Measurements from ENCODE around the gene UNC45A.
"Not testable (repeated sequence)": the region's sequence is repeated elsewhere in the genome, so short reads cannot be mapped to it uniquely, and the experiment has no call there.

UNC45A gene, protein sequence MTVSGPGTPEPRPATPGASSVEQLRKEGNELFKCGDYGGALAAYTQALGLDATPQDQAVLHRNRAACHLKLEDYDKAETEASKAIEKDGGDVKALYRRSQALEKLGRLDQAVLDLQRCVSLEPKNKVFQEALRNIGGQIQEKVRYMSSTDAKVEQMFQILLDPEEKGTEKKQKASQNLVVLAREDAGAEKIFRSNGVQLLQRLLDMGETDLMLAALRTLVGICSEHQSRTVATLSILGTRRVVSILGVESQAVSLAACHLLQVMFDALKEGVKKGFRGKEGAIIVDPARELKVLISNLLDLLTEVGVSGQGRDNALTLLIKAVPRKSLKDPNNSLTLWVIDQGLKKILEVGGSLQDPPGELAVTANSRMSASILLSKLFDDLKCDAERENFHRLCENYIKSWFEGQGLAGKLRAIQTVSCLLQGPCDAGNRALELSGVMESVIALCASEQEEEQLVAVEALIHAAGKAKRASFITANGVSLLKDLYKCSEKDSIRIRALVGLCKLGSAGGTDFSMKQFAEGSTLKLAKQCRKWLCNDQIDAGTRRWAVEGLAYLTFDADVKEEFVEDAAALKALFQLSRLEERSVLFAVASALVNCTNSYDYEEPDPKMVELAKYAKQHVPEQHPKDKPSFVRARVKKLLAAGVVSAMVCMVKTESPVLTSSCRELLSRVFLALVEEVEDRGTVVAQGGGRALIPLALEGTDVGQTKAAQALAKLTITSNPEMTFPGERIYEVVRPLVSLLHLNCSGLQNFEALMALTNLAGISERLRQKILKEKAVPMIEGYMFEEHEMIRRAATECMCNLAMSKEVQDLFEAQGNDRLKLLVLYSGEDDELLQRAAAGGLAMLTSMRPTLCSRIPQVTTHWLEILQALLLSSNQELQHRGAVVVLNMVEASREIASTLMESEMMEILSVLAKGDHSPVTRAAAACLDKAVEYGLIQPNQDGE

DNA sequence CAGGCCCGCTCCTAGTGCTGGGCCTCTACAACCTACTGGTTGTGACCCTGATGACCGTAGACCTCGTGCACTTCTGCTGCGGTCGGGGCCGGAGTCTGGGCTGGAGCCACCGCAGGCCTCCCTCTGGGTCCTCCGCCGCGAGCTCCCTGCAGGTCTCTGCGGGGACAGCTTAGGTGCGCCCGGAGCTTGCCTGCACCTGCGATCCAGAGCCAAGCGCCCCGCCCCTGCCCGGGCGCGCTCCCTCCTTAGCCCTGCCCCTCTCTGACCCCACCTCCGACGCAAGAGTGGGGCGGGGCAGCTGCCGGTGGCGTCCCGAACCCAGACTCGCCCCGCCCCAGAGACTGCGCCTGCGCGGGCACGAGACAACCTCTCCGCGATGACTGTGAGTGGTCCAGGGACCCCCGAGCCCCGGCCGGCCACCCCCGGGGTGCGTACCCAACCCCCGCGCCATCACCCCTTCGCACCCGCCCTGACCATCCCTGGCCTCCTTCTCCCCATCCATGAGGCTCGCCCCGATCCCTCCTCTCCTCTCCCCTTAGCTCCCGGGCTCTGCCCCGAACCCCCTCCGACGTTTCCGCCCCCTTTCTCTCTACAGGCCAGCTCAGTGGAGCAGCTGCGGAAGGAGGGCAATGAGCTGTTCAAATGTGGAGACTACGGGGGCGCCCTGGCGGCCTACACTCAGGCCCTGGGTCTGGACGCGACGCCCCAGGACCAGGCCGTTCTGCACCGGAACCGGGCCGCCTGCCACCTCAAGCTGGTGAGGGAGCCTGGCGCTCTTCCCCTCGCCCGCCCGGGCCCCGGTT, at the start of gene UNC45A:
Gene UNC45A (plus strand): TSS at position 337 of the 803 bp plus-strand sequence. CDS start 40 bp downstream, at position 377.
- no peak for FAIRE-seq

DNA sequence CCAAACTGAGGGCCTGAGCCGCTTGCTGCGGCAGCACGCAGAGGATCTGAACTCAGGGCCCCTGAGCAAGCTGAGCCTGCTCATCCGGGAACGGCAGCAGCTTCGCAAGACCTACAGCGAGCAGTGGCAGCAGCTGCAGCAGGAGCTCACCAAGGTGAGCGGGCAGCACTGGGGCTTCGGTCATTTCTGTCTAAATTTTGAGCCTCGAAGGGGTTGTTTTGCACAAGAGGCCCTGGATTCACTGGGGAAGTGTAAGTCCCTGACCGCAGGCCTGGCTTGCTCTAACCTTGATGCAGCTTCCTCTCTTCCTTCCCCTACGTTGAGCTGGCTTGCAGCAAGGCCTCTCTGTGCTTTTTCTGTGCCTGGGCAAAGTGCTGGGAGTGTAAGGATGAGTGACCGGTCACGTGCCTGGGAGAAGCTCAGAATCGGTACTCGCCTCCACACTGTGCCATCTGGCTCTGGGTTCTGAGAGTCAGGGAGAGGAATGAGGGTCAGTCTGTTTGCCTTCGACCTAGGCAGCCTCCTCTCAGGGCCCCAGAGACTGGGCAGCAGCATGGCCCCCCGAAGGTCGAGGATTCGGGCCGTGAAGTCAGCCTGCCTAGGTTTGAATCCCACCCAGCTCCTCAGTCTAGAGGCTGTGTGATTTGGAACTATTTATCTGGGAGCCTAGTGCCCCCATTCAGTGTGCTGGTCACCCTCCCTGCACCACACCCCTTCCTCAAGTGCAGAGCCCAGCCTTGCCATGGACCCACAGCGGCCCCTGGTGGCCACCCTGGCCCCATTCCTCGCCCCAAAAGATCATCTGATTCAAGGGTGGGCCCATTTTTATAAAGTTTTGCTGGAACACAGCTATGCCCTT, 49.4 kb upstream of the UNC45A start:
- FAIRE-seq: no peak

DNA sequence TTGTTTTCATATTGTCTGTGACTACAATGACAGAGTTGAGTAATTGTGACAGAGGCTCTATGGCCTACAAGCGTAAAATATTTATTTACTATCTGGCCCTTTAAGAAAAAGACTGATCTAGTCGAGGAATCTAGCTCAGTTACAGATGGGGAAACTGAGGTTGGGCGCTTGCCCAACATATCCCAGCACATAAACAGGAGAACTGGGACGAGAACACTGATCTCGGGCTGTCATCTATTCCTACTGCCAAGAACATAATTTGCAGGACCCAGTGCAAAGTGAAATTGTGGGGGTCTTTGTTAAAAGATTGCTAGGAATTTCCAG, 48.8 kb upstream of the UNC45A start:
- FAIRE-seq: no peak

DNA sequence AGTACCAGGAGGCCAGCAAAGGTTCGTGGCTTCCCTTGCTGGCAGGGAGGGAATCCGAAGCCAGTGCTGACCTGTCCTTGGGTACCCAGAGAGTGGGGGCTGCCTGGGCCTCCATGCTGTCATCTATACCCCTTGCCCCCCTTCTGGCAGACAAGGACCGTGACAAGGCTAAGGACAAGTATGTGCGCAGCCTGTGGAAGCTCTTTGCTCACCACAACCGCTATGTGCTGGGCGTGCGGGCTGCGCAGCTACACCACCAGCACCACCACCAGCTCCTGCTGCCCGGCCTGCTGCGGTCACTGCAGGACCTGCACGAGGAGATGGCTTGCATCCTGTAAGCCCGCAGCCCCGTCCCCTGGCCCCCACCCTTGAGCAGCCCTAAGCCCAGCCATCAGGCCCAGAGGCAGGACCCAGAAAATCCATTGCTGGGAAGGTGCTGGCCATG, 48.0 kb upstream of the UNC45A start:
- FAIRE-seq: no peak

DNA sequence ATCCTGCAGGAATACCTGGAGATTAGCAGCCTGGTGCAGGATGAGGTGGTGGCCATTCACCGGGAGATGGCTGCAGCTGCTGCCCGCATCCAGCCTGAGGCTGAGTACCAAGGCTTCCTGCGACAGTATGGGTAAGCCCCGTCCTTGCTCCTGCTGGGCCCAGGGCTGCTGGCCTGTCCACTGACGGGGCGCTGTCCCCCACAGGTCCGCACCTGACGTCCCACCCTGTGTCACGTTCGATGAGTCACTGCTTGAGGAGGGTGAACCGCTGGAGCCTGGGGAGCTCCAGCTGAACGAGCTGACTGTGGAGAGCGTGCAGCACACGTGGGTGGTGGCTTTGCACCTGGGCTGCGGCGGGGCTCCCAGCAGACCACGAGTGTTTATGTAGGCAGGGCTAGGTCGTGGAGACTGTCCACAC, 45.8 kb upstream of the UNC45A start:
- FAIRE-seq: no peak

DNA sequence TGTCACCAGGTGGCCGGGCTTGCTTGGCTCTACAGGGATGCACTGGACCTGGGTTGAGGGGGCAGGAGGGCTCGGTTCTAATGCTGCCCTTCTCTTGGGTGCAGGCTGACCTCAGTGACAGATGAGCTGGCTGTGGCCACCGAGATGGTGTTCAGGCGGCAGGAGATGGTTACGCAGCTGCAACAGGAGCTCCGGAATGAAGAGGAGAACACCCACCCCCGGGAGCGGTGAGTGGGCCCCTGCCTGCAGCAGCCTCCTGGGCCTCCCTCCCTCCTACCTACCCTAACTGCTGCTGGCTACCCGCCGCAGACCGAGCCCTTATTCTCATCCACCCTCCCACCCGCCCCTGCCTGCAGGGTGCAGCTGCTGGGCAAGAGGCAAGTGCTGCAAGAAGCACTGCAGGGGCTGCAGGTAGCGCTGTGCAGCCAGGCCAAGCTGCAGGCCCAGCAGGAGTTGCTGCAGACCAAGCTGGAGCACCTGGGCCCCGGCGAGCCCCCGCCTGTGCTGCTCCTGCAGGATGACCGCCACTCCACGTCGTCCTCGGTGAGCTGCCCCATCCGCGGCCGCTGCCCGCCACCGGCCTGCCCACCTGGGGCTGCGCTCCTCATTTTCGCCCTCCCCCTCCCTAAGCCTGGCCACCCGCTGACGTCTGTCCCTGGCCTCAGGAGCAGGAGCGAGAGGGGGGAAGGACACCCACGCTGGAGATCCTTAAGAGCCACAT, 45.2 kb upstream of the UNC45A start:
- no peak for FAIRE-seq

DNA sequence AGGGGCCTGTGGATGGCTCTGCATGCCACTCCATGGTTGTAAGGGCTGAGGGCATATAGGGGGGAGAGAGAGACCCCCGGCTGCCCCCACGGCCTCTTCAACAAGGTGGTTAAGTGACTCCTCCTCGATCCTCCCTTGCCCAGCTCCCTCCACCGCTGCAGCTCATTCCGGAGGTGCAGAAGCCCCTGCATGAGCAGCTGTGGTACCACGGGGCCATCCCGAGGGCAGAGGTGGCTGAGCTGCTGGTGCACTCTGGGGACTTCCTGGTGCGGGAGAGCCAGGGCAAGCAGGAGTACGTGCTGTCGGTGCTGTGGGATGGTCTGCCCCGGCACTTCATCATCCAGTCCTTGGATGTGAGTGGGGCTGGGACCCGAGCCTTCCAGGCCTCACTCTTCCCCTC, 44.2 kb upstream of the UNC45A start:
- no peak for FAIRE-seq

DNA sequence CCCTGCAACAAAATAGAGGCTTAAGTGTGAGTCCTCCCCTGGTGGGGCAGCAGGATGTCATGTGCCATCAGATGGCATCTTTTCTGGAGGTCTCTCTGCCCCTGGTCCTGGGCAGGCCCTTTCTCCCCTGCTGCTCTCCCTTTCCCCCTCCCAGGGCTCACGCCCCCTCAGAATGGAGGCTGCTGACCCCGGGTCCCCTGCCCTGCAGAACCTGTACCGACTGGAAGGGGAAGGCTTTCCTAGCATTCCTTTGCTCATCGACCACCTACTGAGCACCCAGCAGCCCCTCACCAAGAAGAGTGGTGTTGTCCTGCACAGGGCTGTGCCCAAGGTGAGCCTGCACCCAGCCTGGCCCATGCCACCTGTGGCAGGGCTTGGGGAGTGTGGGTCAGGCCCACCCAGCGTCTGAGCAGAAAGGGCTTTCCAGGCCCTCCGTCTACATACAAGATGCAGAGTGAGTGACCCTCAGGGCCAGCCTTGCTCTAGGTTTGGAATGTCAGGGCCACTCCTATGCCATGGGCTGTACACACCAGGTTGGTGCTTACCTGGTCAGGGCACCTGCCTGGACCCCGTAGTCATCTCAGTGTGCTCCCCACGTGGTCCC, 43.6 kb upstream of the UNC45A start:
- FAIRE-seq: no peak

DNA sequence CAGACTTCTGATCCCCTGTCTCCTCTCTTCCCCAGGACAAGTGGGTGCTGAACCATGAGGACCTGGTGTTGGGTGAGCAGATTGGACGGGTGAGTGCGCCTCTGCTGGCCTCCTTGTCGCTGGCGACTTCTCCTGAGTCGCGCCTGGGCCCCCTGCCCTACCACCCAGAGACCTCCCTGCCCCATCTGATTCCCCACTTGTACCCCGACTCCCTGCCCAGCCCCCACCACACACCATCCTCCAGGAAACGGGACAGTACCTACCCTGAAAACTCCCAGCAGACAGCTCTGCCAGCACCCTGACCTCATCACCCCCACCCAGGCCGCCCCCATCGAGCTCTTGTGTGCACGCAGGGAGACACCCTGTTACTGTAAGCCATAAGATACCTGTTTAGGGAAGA, 43.1 kb upstream of the UNC45A start:
- no peak for FAIRE-seq

DNA sequence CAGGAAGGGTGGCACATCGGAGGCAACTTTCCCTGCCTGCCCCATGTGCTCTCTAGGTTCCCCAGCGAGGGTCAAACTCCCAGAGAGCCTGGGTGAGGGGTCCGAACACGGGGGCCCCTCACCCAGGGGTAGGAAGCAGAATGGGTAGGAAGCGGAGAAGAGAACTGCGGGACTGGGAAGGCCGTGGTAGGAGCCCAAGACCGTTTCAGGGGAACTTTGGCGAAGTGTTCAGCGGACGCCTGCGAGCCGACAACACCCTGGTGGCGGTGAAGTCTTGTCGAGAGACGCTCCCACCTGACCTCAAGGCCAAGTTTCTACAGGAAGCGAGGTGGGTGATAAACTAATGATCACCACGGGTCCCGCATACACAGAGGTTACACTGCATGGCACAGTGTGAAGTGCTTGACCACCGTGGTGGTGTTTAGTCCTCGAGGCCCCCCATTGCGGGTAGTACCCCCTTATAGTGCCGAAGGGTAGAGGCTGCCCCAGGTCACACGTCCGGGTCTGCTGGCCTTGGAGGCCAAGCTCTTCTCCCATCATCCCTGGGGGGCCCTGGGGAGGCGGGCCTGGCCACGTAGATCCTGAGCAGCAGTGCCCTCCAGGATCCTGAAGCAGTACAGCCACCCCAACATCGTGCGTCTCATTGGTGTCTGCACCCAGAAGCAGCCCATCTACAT, 42.4 kb upstream of the UNC45A start:
- no peak for FAIRE-seq

DNA sequence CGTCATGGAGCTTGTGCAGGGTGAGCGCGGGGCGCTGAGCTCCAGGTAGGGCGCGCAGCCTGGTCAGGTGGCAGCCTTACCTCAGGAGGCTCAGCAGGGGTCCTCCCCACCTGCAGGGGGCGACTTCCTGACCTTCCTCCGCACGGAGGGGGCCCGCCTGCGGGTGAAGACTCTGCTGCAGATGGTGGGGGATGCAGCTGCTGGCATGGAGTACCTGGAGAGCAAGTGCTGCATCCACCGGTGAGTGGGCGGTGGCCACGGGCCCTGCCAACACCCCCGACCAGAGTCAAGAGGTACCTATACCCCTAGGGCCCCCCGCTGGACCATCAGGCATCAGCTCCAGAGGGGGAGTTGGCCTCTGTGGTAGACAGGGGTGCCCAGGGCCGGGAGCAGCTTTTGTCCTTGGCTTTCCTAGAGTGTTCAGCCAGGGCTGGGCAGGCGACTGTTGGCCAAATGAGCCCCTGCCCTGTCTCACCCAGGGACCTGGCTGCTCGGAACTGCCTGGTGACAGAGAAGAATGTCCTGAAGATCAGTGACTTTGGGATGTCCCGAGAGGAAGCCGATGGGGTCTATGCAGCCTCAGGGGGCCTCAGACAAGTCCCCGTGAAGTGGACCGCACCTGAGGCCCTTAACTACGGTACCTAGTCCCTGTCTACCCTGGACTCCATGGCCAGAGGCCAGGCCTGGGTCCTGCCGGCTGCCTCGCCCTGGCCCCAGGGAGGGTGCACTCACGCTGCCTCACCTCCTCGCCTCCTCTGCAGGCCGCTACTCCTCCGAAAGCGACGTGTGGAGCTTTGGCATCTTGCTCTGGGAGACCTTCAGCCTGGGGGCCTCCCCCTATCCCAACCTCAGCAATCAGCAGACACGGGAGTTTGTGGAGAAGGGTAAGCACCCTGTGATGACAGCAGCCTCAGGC, 41.7 kb upstream of the UNC45A start:
- FAIRE-seq: no peak

DNA sequence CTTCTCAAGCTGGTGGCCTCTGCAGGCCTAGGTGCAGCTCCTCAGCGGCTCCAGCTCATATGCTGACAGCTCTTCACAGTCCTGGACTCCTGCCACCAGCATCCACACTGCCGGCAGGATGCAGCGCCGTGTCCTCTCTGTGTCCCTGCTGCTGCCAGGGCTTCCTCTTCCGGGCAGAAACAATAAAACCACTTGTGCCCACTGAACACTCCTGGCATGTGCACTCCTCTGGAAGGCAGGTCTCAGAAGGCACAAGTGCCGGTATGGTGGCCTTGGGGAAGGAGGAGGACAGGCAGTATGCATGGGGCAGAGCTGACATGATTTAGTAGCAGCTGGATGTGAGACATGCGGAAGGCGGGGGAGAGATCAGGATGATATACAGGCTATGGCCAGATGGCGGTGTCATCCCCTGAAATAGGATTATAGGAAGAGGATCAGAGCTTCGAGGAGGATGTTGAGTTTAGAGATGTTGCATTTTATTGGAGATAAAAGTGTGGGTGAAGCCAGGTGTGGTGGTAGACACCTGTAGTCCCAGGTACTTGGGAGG, 39.4 kb upstream of the UNC45A start:
- FAIRE-seq: no peak

DNA sequence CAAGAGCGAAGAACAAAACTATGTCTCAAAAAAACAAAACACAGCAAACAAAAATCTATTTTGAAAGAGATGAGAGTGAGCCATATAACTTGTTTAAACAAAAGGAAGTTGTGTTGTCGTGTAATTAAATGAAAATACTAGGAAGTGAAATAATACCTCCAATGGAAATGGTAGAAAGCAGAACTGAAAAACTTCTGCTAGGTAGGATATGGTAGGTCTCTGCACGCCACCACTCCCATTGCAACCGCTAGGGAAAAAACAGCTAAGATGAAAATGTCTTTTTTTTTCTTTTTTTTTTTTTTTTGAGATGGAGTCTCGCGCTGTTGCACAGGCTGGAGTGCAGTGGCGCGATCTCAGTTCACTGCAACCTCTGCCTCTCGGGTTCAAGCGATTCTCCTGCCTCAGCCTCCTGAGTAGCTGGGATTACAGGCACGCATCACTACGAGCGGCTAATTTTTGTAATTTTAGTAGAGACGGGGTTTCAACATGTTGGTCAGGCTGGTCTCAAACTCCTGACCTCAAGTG, 37.9 kb upstream of the UNC45A start:
- FAIRE-seq: not testable (repeated sequence)

DNA sequence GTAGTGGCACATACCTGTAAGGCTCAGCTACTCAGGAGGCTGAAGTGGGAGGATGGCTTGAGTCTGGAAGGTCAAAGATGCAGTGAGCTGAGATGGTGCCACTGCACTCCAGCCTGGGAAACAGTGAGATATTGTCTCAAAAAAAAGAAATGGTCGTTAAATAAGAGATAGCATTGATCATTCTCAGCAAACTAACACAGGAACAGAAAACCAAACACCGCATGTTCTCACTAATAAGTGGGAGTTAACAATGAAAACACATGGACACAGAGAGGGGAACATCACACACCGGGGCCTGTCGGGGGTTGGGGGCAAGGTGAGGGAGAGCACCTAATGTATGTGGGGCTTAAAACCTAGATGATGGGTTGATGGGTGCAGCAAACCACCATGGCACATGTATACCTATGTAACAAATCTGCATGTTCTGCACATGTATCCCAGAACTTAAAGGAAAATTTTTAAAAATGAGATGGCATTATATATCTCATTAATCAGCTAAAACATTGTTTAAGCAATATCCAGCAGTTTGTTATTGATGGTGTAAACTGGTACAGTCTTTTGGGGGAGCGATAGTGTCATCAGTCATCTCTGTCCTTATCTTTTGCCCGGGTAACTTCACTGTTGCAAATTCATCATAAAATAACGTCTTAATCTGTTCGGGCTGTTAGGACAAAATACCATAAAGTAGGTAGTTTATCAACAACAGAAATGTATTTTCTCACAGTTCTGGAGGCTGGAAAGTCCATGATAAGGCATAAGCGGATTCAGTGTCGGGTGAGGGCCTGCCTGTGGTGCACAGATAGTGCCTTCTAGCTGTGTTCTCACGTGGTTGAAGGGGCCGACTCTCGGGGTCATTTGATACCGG, 33.7 kb upstream of the UNC45A start:
- no peak for FAIRE-seq

DNA sequence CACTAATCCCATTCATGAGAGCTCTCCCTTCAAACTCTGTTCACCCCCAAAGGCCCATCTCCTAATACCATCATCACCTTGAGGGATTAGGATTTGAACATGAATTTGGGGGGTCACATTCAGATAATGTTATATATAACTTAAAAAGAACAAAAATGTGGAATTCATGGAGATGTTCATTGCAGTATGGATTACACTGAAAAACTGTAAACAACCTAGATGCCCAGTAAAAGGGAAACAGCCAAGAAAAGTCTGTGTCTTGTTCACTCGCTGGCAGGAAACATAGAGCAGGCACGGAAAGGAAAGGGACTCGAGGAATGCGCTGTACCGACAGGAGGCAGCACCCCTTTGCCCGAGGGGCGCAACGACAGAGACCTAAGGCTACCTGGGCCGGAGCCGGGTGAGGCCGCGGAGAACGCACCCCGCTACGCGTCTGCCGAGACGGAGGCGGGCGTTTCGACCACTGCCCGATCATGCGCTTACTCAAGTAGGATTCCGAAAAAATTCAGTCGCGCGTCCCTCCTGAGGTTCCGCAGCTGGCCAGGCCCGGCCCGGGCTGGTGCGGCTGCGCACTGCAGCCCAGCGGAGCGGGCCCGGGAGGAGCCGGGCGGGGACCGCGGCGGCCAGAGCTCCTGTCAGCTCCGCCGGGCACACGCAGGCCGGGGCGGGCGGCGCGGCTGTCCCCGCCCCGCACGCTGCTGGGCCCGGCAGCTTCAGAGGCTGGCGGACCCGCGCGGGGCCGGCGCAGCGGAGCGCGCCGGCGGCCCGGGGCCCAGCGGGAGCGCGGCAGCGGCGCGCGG, 32.8 kb upstream of the UNC45A start:
- FAIRE-seq: no peak

DNA sequence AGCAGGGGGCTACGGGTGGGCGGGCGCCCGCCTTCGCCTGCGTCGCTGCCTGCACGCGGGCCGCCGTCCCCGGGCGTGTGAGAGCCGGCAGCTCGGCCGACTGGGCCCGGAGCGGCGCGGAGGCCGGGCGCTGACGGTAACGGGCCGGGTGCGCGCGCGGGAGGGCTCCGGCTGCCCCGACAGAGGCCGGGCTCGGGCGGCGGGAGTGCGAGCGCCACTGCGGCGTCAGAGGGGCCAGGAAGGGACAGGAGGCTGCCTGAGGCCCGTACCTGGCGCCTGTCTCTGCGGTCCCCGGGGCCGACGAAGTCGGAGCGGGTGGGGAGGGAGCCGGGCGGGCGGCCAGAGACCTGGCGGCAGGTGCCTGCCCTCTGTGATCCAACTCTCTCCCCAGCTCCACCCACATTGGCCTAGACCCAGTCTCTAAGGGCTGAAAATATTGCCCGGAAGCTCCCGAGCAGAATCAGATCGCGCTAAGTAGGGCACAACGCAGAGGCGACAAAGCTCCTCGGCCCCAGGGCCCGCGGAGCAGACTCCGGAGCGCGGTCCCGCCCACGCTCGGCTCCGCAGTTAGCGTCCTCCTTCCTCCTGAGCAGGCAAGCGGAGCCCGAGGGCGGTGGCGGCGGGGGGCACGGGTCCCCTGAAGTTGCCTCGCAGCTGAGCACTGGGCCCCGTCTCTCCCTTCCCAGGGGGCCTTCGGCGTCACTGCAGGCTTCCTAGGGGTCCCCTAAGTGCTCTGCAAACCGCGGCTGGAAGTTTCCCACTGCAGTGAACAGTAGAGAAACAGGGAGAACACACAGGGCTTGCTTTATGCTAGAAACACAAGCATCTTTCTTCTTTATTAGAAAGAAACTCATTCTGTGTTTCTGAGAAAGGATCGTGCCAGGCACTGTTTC, 32.0 kb upstream of the UNC45A start, which contains the start of gene MAN2A2:
Gene MAN2A2 (plus strand): TSS at position 463 of the 893 bp plus-strand sequence. CDS start 906 bp downstream, outside the sequence.
- FAIRE-seq: no peak
